Choroid plexus epithelial cell (primary cell): ENCODE results near the gene MYOCOS.

ENCODE experiments used
- DNase-seq: peaks from one replicate; pipeline ENCODE4 v3.0.0-alpha.2; 2010; ENCODE audit warnings: low read depth
- H3K4me3 ChIP-seq: 2 replicates; pipeline ENCODE4 v1.5.1; 2011; ENCODE audit warnings: low read depth, mild to moderate bottlenecking, control low read depth, low read length, moderate library complexity
- CTCF ChIP-seq: conservative IDR thresholded peaks from 2 replicates; pipeline ENCODE4 v1.5.1; 2011; ENCODE audit warnings: low read depth, mild to moderate bottlenecking, control low read depth, inconsistent platforms, low read length, moderate library complexity

MYOCOS gene

GRCh38 chr1:171674431-171675405, 52.7 kb downstream of the MYOCOS start:
- no peak overlapping the region for H3K4me3 ChIP-seq
- DNase-seq = no peak
- TF ChIP-seq CTCF = no peak
